Neural progenitor cell (in vitro differentiated cells): ENCODE results near the gene ZNF106. TPM values are rescaled to one million over a fixed set of nuclear protein-coding genes. Genes with fewer than 3 reads are reported as not detected.

Experiments
- DNase-seq: peaks from one replicate; pipeline ENCODE4 v3.0.0-alpha.2; 2016; ENCODE audit warnings: low spot score
- H2AFZ ChIP-seq: fragments of 200-600 bp; sonication (generic); replicated peaks from 2 replicates; pipeline ENCODE4 v1.6.1; 2016; ENCODE audit warnings: antibody characterized with exemption
- H3F3A ChIP-seq: fragments of 200-600 bp; sonication (generic); 2 replicates; pipeline ENCODE4 v1.6.1; 2016; ENCODE audit warnings: antibody characterized with exemption, low read depth
- H3K27ac ChIP-seq: fragments of 200-600 bp; sonication (generic); 2 replicates; pipeline ENCODE4 v1.5.1; 2016; ENCODE audit warnings: mild to moderate bottlenecking
- H3K27me3 ChIP-seq: fragments of 200-600 bp; sonication (generic); 2 replicates; pipeline ENCODE4 v1.6.1; 2016; ENCODE audit warnings: mild to moderate bottlenecking, moderate library complexity
- H3K36me3 ChIP-seq: fragments of 200-600 bp; sonication (generic); 2 replicates; pipeline ENCODE4 v1.5.1; 2016
- H3K4me1 ChIP-seq: fragments of 200-600 bp; sonication (generic); 2 replicates; pipeline ENCODE4 v1.6.1; 2016; ENCODE audit warnings: mixed run types
- H3K4me2 ChIP-seq: fragments of 200-600 bp; sonication (generic); 2 replicates; pipeline ENCODE4 v1.6.1; 2016
- H3K4me3 ChIP-seq: fragments of 200-600 bp; sonication (generic); 2 replicates; pipeline ENCODE4 v1.5.1; 2016
- H3K79me2 ChIP-seq: fragments of 200-600 bp; sonication (generic); 2 replicates; pipeline ENCODE4 v1.6.1; 2016; ENCODE audit warnings: low read depth
- H3K9ac ChIP-seq: fragments of 200-600 bp; sonication (generic); 2 replicates; pipeline ENCODE4 v1.6.1; 2016
- H3K9me3 ChIP-seq: fragments of 200-600 bp; sonication (generic); 2 replicates; pipeline ENCODE4 v1.5.1; 2016; ENCODE audit warnings: low read depth
- H4K20me1 ChIP-seq: fragments of 200-600 bp; sonication (generic); 2 replicates; pipeline ENCODE4 v1.6.1; 2016; ENCODE audit warnings: low read depth
- H3K27ac Mint-ChIP-seq: 3 replicates; pipeline ENCODE4 v1.8.0; 2021; ENCODE audit warnings: mixed read lengths
- H3K27me3 Mint-ChIP-seq: 2 replicates; pipeline ENCODE4 v1.8.0; 2022; ENCODE audit warnings: low read depth, mild to moderate bottlenecking, inconsistent platforms, moderate library complexity, mixed read lengths; ENCODE audit not compliant: insufficient read depth
- H3K36me3 Mint-ChIP-seq: 3 replicates; pipeline ENCODE4 v1.8.0; 2021; ENCODE audit warnings: mixed read lengths
- H3K4me1 Mint-ChIP-seq: 3 replicates; pipeline ENCODE4 v1.8.0; 2021; ENCODE audit warnings: mixed read lengths
- H3K4me3 Mint-ChIP-seq: 3 replicates; pipeline ENCODE4 v1.8.0; 2021; ENCODE audit warnings: mild to moderate bottlenecking, moderate library complexity, mixed read lengths
- H3K9me3 Mint-ChIP-seq: 3 replicates; pipeline ENCODE4 v1.8.0; 2020; ENCODE audit warnings: mixed read lengths
- CTCF ChIP-seq: fragments of 200-600 bp; sonication (generic); IDR thresholded peaks from 2 replicates; pipeline ENCODE4 v1.5.1; 2017; ENCODE audit warnings: antibody characterized with exemption, mild to moderate bottlenecking
- EZH2 ChIP-seq: fragments of 200-600 bp; sonication (generic); IDR thresholded peaks from 2 replicates; pipeline ENCODE4 v1.6.1; 2017; ENCODE audit warnings: antibody characterized with exemption, mild to moderate bottlenecking, moderate library complexity
- EZH2phosphoT487 ChIP-seq: fragments of 200-600 bp; sonication (generic); IDR thresholded peaks from 2 replicates; pipeline ENCODE4 v1.6.1; 2017; ENCODE audit warnings: antibody characterized with exemption
- total RNA-seq: library from RNA; depleted of rRNA; stranded (reverse); fragments of >200 nt; gene quantifications from 2 replicates; pipeline ENCODE4 v1.2.3, GENCODE V29; 2015; ENCODE audit warnings: low replicate concordance

The ZNF106 gene
- total RNA-seq, 1 donor from 2014 or later, result 72.2 TPM

GRCh38 chr15:42367041-42367440 lies 123.9 kb downstream of the ZNF106 start:
- Histone ChIP-seq H3K4me2 (no peak overlapping the region), H2AFZ (no peak overlapping the region), H3K27ac (no peak overlapping the region), H3K9me3 (no peaks in the 10 kb centered on the region), H3K36me3 (no peaks in the 10 kb centered on the region), H4K20me1 (no peaks in the 10 kb centered on the region), H3F3A (no peaks in the 10 kb centered on the region), H3K9ac (no peak overlapping the region), H3K27me3 (no peaks in the 10 kb centered on the region), H3K4me3 (no peak overlapping the region), H3K79me2 (no peaks in the 10 kb centered on the region), H3K4me1 (no peaks in the 10 kb centered on the region)
- peaks cover 13% of the 10 kb centered on the region for H3K9me3 Mint-ChIP-seq
- no peak for TF ChIP-seq CTCF
- TF ChIP-seq EZH2, result no peak
- no peak for TF ChIP-seq EZH2phosphoT487
- no peak overlapping the region for H3K27ac Mint-ChIP-seq
- H3K4me3 Mint-ChIP-seq, result no peak overlapping the region
- H3K27me3 Mint-ChIP-seq, result peaks cover 2% of the 10 kb centered on the region
- no peaks in the 10 kb centered on the region for H3K36me3 Mint-ChIP-seq
- DNase-seq, result no peak
- H3K4me1 Mint-ChIP-seq, result no peaks in the 10 kb centered on the region

GRCh38 chr15:42365921-42366550 lies 124.9 kb downstream of the ZNF106 start:
- no peak for TF ChIP-seq EZH2phosphoT487
- TF ChIP-seq EZH2, result no peak
- no peak for TF ChIP-seq CTCF
- H3K4me3 Mint-ChIP-seq, result no peak overlapping the region
- no peak overlapping the region for H3K9ac ChIP-seq

GRCh38 chr15:42364529-42364928 lies 126.4 kb downstream of the ZNF106 start:
- Histone ChIP-seq H3K79me2 (no peaks in the 10 kb centered on the region), H3K36me3 (no peaks in the 10 kb centered on the region), H3K9me3 (no peaks in the 10 kb centered on the region), H3K27ac (no peak overlapping the region), H3K4me3 (no peak overlapping the region), H2AFZ (no peak overlapping the region), H3K4me1 (no peaks in the 10 kb centered on the region), H3F3A (no peaks in the 10 kb centered on the region), H3K4me2 (no peak overlapping the region), H3K27me3 (no peaks in the 10 kb centered on the region), H4K20me1 (no peaks in the 10 kb centered on the region), H3K9ac (no peak overlapping the region)
- H3K36me3 Mint-ChIP-seq, result no peaks in the 10 kb centered on the region
- no peaks in the 10 kb centered on the region for H3K4me1 Mint-ChIP-seq
- DNase-seq, result no peak
- TF ChIP-seq EZH2phosphoT487, result no peak
- no peak for TF ChIP-seq CTCF
- no peak for TF ChIP-seq EZH2
- H3K9me3 Mint-ChIP-seq, result peaks cover 4% of the 10 kb centered on the region
- no peaks in the 10 kb centered on the region for H3K27me3 Mint-ChIP-seq
- no peak overlapping the region for H3K4me3 Mint-ChIP-seq
- H3K27ac Mint-ChIP-seq, result no peak overlapping the region

More at GRCh38 chr15:42365921-42366550, 124.9 kb downstream of the ZNF106 start:
- Mint-ChIP-seq H3K27me3 (peaks cover 2% of the 10 kb centered on the region), H3K9me3 (peaks cover 13% of the 10 kb centered on the region), H3K4me1 (no peaks in the 10 kb centered on the region), H3K27ac (no peak overlapping the region), H3K36me3 (no peaks in the 10 kb centered on the region)
- H2AFZ ChIP-seq, result no peak overlapping the region
- H3K9me3 ChIP-seq, result no peaks in the 10 kb centered on the region
- no peaks in the 10 kb centered on the region for H3K27me3 ChIP-seq
- H3K4me3 ChIP-seq, result no peak overlapping the region
- no peaks in the 10 kb centered on the region for H3K79me2 ChIP-seq
- H3K36me3 ChIP-seq, result no peaks in the 10 kb centered on the region
- no peaks in the 10 kb centered on the region for H4K20me1 ChIP-seq
- H3K27ac ChIP-seq, result no peak overlapping the region
- DNase-seq, result no peak
- H3K4me2 ChIP-seq, result no peak overlapping the region
- H3K4me1 ChIP-seq, result no peaks in the 10 kb centered on the region
- H3F3A ChIP-seq, result no peaks in the 10 kb centered on the region
